A673 (cell line): Measurements from ENCODE around the gene TMEM8B.

Experiments
- CTCF ChIP-seq: fragments of 300-800, 200-600 bp; sonication (generic); conservative IDR thresholded peaks from 2 replicates; pipeline ENCODE4 v1.5.1; 2017; ENCODE audit warnings: low read depth, mild to moderate bottlenecking, antibody characterized with exemption, low read length, moderate library complexity, mixed read lengths
- EZH2 ChIP-seq: fragments of 200-600 bp; sonication (generic); IDR thresholded peaks from 2 replicates; pipeline ENCODE4 v1.6.1; 2017; ENCODE audit warnings: borderline replicate concordance, low read depth, mild to moderate bottlenecking, mixed read lengths, antibody characterized with exemption, low read length; ENCODE audit not compliant: poor library complexity, severe bottlenecking

GRCh38 chr9:35859990-35860339, 30.9 kb downstream of the TMEM8B start:
- TF ChIP-seq EZH2 (no peak), CTCF (no peak)
